ENCODE measurements around the gene TMEM80. TPM values are rescaled to one million over a fixed set of nuclear protein-coding genes. Genes with fewer than 3 reads are reported as not detected.

Gene TMEM80
- total RNA-seq, 1 experiment from 2014 or later = 45.2 TPM

DNA sequence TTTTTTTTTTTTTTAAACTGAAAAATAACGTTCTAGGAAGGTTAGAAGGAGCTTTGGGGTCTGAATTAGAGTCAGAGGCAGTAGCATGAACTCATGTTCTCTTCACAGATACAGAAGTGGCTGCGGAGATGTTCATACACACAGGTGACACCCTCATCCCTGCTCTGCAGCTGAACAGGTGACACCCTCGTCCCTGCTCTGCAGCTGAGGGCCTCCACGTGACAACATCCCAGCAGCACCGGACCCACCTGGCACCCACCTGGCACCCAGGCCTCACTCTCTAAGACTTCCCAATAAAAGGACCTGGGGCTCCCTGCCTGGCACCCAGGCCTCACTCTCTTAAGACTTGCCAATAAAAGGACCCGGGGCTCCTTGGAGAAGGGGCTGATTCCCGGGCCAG lies 38.8 kb upstream of the TMEM80 start:
- no peak overlapping the region for H3K27ac ChIP-seq (ENCODE audit: low read length)
- H3K36me3 ChIP-seq (ENCODE audit: control insufficient read depth, insufficient read depth, low read length) = no peaks in the 10 kb centered on the region; the same call in 1 of the 2 replicates
- no peak for DNase-seq (ENCODE audit: low read depth, low spot score)
- no peak for ATAC-seq
- no peak for TF ChIP-seq POLR2AphosphoS5 (IDR thresholded peaks at IDR 0.05; ENCODE audit: low read depth, low read length)
- no peak for TF ChIP-seq TCF7L2 (IDR thresholded peaks at IDR 0.05; ENCODE audit: low read depth, low read length)
- no peak for TF ChIP-seq SIN3A (IDR thresholded peaks at IDR 0.05; ENCODE audit: borderline replicate concordance, insufficient read depth, low read depth, low read length)
- TF ChIP-seq, protein P1, sequence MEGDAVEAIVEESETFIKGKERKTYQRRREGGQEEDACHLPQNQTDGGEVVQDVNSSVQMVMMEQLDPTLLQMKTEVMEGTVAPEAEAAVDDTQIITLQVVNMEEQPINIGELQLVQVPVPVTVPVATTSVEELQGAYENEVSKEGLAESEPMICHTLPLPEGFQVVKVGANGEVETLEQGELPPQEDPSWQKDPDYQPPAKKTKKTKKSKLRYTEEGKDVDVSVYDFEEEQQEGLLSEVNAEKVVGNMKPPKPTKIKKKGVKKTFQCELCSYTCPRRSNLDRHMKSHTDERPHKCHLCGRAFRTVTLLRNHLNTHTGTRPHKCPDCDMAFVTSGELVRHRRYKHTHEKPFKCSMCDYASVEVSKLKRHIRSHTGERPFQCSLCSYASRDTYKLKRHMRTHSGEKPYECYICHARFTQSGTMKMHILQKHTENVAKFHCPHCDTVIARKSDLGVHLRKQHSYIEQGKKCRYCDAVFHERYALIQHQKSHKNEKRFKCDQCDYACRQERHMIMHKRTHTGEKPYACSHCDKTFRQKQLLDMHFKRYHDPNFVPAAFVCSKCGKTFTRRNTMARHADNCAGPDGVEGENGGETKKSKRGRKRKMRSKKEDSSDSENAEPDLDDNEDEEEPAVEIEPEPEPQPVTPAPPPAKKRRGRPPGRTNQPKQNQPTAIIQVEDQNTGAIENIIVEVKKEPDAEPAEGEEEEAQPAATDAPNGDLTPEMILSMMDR (IDR thresholded peaks at IDR 0.05) = no peak
- TF ChIP-seq, protein P2, sequence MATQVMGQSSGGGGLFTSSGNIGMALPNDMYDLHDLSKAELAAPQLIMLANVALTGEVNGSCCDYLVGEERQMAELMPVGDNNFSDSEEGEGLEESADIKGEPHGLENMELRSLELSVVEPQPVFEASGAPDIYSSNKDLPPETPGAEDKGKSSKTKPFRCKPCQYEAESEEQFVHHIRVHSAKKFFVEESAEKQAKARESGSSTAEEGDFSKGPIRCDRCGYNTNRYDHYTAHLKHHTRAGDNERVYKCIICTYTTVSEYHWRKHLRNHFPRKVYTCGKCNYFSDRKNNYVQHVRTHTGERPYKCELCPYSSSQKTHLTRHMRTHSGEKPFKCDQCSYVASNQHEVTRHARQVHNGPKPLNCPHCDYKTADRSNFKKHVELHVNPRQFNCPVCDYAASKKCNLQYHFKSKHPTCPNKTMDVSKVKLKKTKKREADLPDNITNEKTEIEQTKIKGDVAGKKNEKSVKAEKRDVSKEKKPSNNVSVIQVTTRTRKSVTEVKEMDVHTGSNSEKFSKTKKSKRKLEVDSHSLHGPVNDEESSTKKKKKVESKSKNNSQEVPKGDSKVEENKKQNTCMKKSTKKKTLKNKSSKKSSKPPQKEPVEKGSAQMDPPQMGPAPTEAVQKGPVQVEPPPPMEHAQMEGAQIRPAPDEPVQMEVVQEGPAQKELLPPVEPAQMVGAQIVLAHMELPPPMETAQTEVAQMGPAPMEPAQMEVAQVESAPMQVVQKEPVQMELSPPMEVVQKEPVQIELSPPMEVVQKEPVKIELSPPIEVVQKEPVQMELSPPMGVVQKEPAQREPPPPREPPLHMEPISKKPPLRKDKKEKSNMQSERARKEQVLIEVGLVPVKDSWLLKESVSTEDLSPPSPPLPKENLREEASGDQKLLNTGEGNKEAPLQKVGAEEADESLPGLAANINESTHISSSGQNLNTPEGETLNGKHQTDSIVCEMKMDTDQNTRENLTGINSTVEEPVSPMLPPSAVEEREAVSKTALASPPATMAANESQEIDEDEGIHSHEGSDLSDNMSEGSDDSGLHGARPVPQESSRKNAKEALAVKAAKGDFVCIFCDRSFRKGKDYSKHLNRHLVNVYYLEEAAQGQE (IDR thresholded peaks at IDR 0.05; ENCODE audit: insufficient read depth in 1 of 2, low read depth in 2 of 2, low read length in 1 of 2) = no peak
- H3K4me1 ChIP-seq (ENCODE audit: control insufficient read depth, insufficient read depth, low read length) = no peaks in the 10 kb centered on the region
- intact Hi-C loops (cut with micrococcal nuclease; ENCODE audit: unreplicated experiment) (no loop called here), in situ Hi-C loops (cut with HindIII; ENCODE audit: low pct_unique_long_range_greater_than_20kb, low sequenced_read_pairs) (no loop called here)
- no peak overlapping the region for H3K4me3 ChIP-seq (ENCODE audit: low read depth in 2 of 2, low read length in 2 of 2)
- ChIA-PET POLR2A (interaction anchor here (0.7 kb wide), 1 partner anchor 127 kb away, joined by 6 read pairs; no protein-coding TSS in a partner anchor), CTCF (no interaction called here)
- H3K27me3 ChIP-seq (ENCODE audit: control insufficient read depth, insufficient read depth, low read length) = no peaks in the 10 kb centered on the region
- no TSS peak for BruUV-seq (replicated peaks)
- no peaks in the 10 kb centered on the region for H3K9me3 ChIP-seq (ENCODE audit: control insufficient read depth, insufficient read depth, low read depth, low read length)

DNA sequence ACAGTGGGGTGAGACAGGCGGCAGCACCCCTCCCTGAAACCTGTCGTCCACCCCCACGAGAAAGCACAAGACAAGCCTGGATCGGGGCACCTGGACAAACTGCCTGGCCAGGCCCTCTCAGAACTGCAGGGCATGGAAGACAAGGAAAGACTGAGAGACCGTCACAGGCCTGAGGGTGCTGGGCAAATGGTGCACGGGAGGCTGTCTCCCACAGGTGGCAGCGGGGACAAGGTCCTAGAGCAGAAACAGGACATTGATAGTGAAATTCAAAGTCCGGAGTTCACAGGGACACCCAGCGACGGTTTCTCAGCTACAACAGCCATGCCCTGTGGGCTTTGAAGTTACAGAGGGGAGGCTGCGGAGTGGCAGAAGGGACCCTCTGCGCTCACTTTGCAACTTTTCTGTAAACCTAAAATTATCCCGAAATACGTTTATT lies 37.9 kb upstream of the TMEM80 start:
- intact Hi-C loops (cut with micrococcal nuclease; ENCODE audit: unreplicated experiment) (no loop called here), in situ Hi-C loops (cut with HindIII; ENCODE audit: low pct_unique_long_range_greater_than_20kb, low sequenced_read_pairs) (no loop called here)
- ATAC-seq = no peak
- Histone ChIP-seq H3K4me1 (ENCODE audit: control insufficient read depth, insufficient read depth, low read length) (no peaks in the 10 kb centered on the region), H3K27ac (ENCODE audit: low read length) (no peak overlapping the region), H3K4me3 (ENCODE audit: low read depth in 2 of 2, low read length in 2 of 2) (no peak overlapping the region), H3K9me3 (ENCODE audit: control insufficient read depth, insufficient read depth, low read depth, low read length) (no peaks in the 10 kb centered on the region), H3K36me3 (ENCODE audit: control insufficient read depth, insufficient read depth, low read length) (no peaks in the 10 kb centered on the region; the same call in 1 of the 2 replicates), H3K27me3 (ENCODE audit: control insufficient read depth, insufficient read depth, low read length) (no peaks in the 10 kb centered on the region)
- ChIA-PET POLR2A (no interaction called here), CTCF (interaction anchor here (0.6 kb wide), 1 partner anchor 12 kb away, joined by 8 read pairs; no protein-coding TSS in a partner anchor)
- no TSS peak for BruUV-seq (replicated peaks)
- TF ChIP-seq SIN3A (IDR thresholded peaks at IDR 0.05; ENCODE audit: borderline replicate concordance, insufficient read depth, low read depth, low read length) (no peak), POLR2AphosphoS5 (IDR thresholded peaks at IDR 0.05; ENCODE audit: low read depth, low read length) (no peak), TCF7L2 (IDR thresholded peaks at IDR 0.05; ENCODE audit: low read depth, low read length) (no peak)
- TF ChIP-seq, protein P1 (IDR thresholded peaks at IDR 0.05) = no peak
- TF ChIP-seq, protein P2 (IDR thresholded peaks at IDR 0.05; ENCODE audit: insufficient read depth in 1 of 2, low read depth in 2 of 2, low read length in 1 of 2) = no peak
- DNase-seq (ENCODE audit: low read depth, low spot score) = no peak
